Breast epithelium (tissue), 4 donors: ENCODE data around the gene NECTIN1. TPM values are rescaled to one million over a fixed set of nuclear protein-coding genes. Genes with fewer than 3 reads are reported as not detected.

Experiments used
- DNase-seq, 2 donors: peaks; one replicate each; pipeline ENCODE4 v3.0.0-alpha.2; 2019; ENCODE audit warnings: low spot score in 2 of 2
- H3K27ac ChIP-seq, 2 donors: fragments of 200-600 bp; sonication (generic) in 1 of 2; one replicate each; pipeline ENCODE4 v1.5.1; 2016 to 2019; ENCODE audit warnings: mild to moderate bottlenecking in 1 of 2
- H3K27me3 ChIP-seq, 2 donors: fragments of 200-600 bp; sonication (generic) in 1 of 2; one replicate each; pipeline versions ENCODE4 v1.5.1 to v1.6.0; 2017 to 2019; ENCODE audit warnings: control low read depth in 1 of 2, mild to moderate bottlenecking in 1 of 2
- H3K36me3 ChIP-seq: fragments of 200-600 bp; one replicate; pipeline ENCODE4 v1.5.1; 2019
- H3K4me1 ChIP-seq, 2 donors: fragments of 200-600 bp; sonication (generic); one replicate each; pipeline ENCODE4 v1.5.1; 2016 to 2019; ENCODE audit warnings: control low read depth in 1 of 2
- H3K4me3 ChIP-seq, 3 donors: fragments of 200-600 bp; sonication (generic); 1 replicate in 2 of 3; 2 replicates in 1 of 3; pipeline ENCODE4 v1.5.1; 2016 to 2019; ENCODE audit warnings: mild to moderate bottlenecking in 3 of 3, moderate library complexity in 2 of 3
- H3K9me3 ChIP-seq, 2 donors: fragments of 200-600 bp; sonication (generic) in 1 of 2; one replicate each; pipeline ENCODE4 v1.5.1; 2016 to 2019; ENCODE audit warnings: control low read depth in 1 of 2
- POLR2A ChIP-seq: fragments of 450-650 bp; IDR thresholded peaks from one replicate; pipeline ENCODE4 v1.6.1; 2016; ENCODE audit warnings: antibody characterized with exemption, mild to moderate bottlenecking, moderate library complexity
- POLR2AphosphoS5 ChIP-seq, 3 donors: sonication (generic); formaldehyde crosslinking; IDR thresholded peaks; one replicate each; pipeline ENCODE4 v1.6.1; 2017; ENCODE audit warnings: antibody characterized with exemption in 3 of 3
- intact Hi-C: fragments of 100-400 bp; cut with DNase I; formaldehyde crosslinking; loops from one replicate; pipeline ENCODE4 v1.15.1; 2023; ENCODE audit warnings: low total_unique reads
- total RNA-seq, 3 donors: library from RNA; depleted of rRNA; stranded (reverse); fragments of >200 nt; gene quantifications; one replicate each; pipeline ENCODE4 v1.1.0, GENCODE V29; 2016
- TF ChIP-seq, protein P1 (sequence below), 3 donors: fragments of 450-650 bp; IDR thresholded peaks; one replicate each; pipeline ENCODE4 v1.5.1; 2016 to 2017; ENCODE audit warnings: antibody characterized with exemption in 3 of 3, mild to moderate bottlenecking in 3 of 3, moderate library complexity in 3 of 3

The NECTIN1 gene
- total RNA-seq, 3 donors from 2014 or later: 2.6 to 6.6 (median 4.5) TPM

DNA sequence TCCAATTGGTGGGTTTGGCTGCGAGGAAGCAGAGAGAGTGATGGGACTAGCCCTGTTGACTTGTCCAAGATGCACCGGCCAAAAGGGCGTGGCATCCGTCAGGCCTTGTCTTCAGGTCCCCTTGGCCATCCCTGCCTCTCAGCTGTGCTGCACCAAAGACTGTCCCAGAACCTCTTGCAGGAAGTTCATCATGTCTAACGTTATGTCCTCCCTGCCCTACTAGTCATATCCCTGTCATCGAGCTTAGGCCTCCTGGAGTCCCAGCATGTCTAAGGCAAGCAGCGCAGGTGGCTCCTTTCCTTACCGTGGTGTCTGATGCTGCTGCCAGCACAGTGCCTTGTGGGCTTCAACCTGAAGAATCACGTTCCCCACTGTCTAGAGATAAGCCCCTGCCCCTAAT lies 51.2 kb downstream of the NECTIN1 start:
- Histone ChIP-seq H3K36me3 (no peaks in the 10 kb centered on the region), H3K4me3 (no peak overlapping the region), H3K27me3 (no peaks in the 10 kb centered on the region), H3K9me3 (no peaks in the 10 kb centered on the region), H3K4me1 (peaks cover 0 to 13% of the 10 kb centered on the region in 2 donors), H3K27ac (no peak overlapping the region)
- TF ChIP-seq POLR2AphosphoS5 (IDR thresholded peaks at IDR 0.05) (no peak), POLR2A (no peak)
- TF ChIP-seq, protein P1, sequence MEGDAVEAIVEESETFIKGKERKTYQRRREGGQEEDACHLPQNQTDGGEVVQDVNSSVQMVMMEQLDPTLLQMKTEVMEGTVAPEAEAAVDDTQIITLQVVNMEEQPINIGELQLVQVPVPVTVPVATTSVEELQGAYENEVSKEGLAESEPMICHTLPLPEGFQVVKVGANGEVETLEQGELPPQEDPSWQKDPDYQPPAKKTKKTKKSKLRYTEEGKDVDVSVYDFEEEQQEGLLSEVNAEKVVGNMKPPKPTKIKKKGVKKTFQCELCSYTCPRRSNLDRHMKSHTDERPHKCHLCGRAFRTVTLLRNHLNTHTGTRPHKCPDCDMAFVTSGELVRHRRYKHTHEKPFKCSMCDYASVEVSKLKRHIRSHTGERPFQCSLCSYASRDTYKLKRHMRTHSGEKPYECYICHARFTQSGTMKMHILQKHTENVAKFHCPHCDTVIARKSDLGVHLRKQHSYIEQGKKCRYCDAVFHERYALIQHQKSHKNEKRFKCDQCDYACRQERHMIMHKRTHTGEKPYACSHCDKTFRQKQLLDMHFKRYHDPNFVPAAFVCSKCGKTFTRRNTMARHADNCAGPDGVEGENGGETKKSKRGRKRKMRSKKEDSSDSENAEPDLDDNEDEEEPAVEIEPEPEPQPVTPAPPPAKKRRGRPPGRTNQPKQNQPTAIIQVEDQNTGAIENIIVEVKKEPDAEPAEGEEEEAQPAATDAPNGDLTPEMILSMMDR (IDR thresholded peaks at IDR 0.05): no peak
- intact Hi-C loops: no loop called here
- DNase-seq: no peak

DNA sequence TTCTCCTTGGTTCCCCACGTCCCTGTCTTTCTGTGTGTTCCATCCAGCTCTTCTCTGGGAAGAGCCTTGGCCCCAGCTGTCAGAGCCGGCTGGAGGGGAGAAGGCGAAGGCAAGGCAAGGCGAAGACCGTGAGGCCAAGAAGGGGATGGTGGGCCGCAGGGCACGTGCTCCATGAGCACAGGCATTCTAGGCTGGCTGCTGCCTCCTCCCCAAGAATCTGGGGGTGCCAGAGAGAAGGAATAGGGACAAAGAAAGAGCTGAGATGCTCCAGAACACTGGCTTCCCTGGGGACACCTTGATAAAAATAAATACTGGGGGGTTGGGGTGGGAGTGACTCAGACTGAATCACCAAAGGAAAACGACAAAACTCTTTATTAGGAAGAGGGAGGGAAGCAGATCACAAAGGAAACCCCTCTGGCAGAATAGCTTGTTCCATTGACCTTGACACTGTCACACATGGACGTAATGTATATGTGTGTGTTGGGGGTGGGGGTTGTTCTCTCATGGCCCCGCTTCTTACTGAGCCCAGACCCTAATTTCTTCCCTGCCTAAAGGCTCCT lies 52.5 kb downstream of the NECTIN1 start:
- Histone ChIP-seq H3K4me1 (peaks cover 0 to 13% of the 10 kb centered on the region in 2 donors), H3K9me3 (no peaks in the 10 kb centered on the region), H3K27ac (no peak overlapping the region), H3K36me3 (no peaks in the 10 kb centered on the region), H3K4me3 (no peak overlapping the region), H3K27me3 (no peaks in the 10 kb centered on the region)
- no peak for DNase-seq
- TF ChIP-seq POLR2AphosphoS5 (IDR thresholded peaks at IDR 0.05) (no peak), POLR2A (no peak)
- TF ChIP-seq, protein P1 (IDR thresholded peaks at IDR 0.05): no peak
- intact Hi-C loops: no loop called here

DNA sequence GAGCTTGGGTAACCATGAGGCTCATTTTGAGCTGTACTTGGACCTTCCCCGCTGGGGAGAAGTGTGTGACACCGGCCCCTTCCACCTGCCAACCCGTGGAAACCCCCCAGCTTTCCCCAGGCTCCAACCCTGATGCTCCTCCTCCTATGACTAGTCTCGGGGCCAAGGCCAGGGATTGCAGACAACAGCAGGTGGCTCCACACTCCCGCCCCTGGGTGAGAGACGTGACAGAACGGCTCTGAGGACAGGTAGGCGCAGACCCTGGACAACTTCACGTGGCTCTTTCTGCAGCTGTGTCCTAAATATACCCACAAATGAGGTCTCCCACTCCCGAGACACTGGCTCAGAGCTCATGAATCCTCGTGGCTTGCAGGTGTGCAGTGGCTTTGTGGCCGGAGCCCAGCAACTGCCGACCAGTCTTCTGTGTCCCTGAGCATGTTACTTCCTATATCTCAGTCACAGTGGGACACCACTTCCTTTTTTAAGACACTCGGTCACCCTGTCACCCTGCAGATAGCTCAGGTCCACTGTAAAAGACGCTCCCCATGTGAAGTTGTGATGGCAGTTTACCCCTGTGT lies 55.2 kb downstream of the NECTIN1 start:
- Histone ChIP-seq H3K4me1 (no peaks in the 10 kb centered on the region), H3K36me3 (no peaks in the 10 kb centered on the region), H3K9me3 (no peaks in the 10 kb centered on the region), H3K27ac (peak overlapping the region; percentile 7 to 62), H3K4me3 (no peak overlapping the region), H3K27me3 (no peaks in the 10 kb centered on the region)
- intact Hi-C loops: loop anchor here (5.0 kb wide), 1 partner anchor 48 kb away; no protein-coding TSS in a partner anchor
- DNase-seq: no peak
- TF ChIP-seq POLR2AphosphoS5 (IDR thresholded peaks at IDR 0.05): no peak
- TF ChIP-seq POLR2A: no peak
- TF ChIP-seq, protein P1 (IDR thresholded peaks at IDR 0.05): no peak

DNA sequence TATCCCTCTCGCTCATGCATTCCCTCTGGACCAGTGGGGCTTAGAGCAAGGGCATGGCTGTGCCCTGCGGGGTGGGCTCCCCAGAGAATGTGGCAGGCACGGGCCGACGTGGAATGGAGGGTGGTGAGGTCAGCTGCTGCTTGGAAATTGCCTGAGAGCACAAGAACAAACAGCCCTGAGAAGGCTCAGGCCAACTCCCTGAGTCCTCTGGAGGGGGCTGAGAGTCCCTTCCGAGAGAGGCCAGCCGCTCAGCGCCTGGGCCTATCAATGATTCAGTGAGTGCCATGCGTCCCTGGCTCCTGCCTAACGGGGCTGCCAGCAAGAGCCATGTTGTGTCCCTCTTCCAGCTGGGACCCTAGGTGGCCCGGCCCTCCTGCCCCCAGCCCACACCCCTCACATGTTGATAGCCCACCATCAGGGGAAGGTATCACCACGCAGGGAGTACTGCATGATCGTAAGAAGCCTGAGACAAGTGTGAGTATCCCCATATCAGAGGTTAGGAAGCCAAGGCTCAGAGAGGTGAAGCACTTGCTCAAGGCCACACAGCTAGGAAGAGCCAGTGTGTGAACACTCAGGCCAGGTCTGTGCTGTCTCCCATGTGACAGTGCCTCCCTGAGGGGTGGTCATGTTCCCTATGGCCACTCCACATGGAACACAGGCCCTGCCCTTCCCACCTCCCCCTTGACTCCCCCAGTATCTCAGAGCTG lies 55.8 kb downstream of the NECTIN1 start:
- Histone ChIP-seq H3K9me3 (no peaks in the 10 kb centered on the region), H3K4me3 (no peak overlapping the region), H3K36me3 (no peaks in the 10 kb centered on the region), H3K27me3 (no peaks in the 10 kb centered on the region), H3K4me1 (no peaks in the 10 kb centered on the region), H3K27ac (peak overlapping the region; percentile 7 to 62)
- no peak for DNase-seq
- TF ChIP-seq, protein P1 (IDR thresholded peaks at IDR 0.05): no peak
- TF ChIP-seq POLR2AphosphoS5 (IDR thresholded peaks at IDR 0.05) (no peak), POLR2A (no peak)
- intact Hi-C loops: loop anchor here (5.0 kb wide), 1 partner anchor 49 kb away; no protein-coding TSS in a partner anchor

DNA sequence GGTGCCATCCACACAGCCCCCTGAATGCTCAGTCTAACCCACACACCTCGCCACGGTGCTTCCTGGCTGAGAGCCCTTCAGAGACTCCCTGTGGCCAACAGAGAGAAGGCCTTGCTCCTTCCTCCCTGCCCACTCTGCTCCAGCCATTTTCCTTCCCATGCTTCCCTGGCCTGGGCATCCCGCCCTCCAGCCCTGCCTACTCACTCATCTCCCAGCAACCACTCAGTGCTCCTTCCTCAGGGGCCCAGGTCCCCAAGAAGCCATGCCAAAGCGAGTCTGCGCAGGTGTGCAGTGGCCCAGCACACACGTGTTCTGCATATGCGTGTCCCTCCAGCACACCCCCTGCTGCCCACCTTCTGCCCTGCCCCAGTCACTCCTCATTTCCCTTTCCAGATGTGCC lies 56.4 kb downstream of the NECTIN1 start:
- TF ChIP-seq, protein P1 (IDR thresholded peaks at IDR 0.05): no peak
- TF ChIP-seq POLR2AphosphoS5 (IDR thresholded peaks at IDR 0.05) (no peak), POLR2A (no peak)
- intact Hi-C loops: loop anchor here (5.0 kb wide), 1 partner anchor 50 kb away; no protein-coding TSS in a partner anchor
- Histone ChIP-seq H3K9me3 (no peaks in the 10 kb centered on the region), H3K27me3 (no peaks in the 10 kb centered on the region), H3K4me1 (no peaks in the 10 kb centered on the region), H3K27ac (peak overlapping the region in 1 of 2 donors; percentile 62), H3K4me3 (no peak overlapping the region), H3K36me3 (no peaks in the 10 kb centered on the region)
- DNase-seq: no peak
